GM19452 (cell line): ENCODE data around the gene LIAS.

Source experiments
- ATAC-seq: cut with Tn5 transposase; IDR thresholded peaks from one replicate; pipeline ENCODE4 v1.9.1; 2021; ENCODE audit not compliant: unreplicated experiment

Gene LIAS

DNA sequence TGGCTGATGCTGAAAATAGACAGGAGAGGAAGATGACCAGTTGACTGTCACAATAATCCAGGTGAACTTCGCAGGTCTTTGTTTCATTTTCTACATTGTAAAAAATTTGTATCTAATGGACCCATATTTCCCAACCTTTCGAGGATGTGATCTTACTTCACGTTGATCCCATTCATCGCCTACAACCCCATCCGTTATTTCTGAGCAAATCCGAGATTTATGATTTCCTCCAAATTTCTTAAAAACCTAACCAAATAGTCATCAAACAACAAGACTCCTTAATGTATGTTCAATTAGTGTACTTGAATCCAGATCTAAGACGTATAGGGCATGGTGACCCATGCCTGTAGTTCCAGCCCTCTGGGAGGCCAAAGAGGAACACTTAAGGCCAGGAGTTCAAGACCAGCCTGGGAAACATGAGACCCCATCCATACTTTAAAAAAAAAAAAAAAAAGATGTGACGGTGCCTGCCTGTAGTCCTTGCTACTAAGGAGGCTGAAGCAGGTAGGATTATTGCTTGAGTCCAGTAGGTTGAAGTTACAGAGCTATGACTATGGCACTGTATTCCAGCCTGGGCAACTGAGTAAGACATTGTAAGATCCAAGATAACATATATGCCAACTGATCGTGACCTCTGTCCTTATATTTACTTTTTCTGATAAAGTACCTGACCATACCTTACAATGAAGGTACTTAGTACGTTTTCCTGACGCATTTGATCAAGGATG lies 5.8 kb upstream of the LIAS start:
- no peak for ATAC-seq

DNA sequence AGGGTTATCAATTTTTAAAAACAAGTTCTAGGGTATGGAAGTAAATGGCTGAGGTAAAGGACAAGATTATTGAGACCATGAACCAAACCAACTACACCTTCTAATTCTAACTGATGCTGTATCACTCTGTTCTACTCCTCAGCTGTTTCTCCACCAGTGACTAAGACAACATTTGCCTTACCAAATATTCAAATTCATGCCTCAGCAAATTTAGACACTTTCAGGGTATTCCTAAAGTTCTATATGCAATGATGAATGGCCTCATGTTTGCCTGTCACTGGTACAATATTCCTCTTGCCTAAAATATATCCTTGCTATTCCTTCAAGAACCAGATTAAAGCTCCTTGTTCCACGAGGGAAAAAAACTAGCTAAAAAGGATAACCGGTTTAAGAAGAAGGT lies 5.1 kb upstream of the LIAS start:
- ATAC-seq = no peak

GRCh38 chr4:39455486-39455885 lies 3.4 kb upstream of the LIAS start:
- no peak for ATAC-seq

GRCh38 chr4:39456946-39457763 lies 1.7 kb upstream of the LIAS start:
- ATAC-seq = no peak

- ATAC-seq = peak; percentile 1
Measured at GRCh38 chr4:39458161-39458504, 723 bp upstream of the LIAS start.

GRCh38 chr4:39464886-39465501 lies 6.1 kb downstream of the LIAS start:
- no peak for ATAC-seq

DNA sequence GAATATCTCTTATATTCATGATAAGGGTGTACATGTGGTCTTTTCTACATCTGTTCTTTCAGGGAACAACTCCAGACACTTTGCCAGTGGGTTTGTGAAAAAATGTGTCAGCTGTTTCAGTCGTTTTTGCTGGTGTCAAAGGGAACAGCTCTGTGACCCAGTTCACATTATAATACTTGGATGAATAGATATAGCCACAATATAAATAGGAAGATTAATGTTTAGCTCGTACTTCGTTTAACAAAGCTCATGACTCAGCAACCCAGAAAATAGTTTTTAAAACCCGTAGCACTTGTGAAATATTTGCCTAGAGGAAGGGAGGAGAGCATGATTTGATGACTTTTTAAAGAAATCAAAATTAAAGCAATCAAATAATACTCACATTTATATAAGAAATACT lies 7.9 kb downstream of the LIAS start:
- no peak for ATAC-seq

- ATAC-seq = no peak
Measured at GRCh38 chr4:39467464-39467863, 8.6 kb downstream of the LIAS start.

- ATAC-seq = peak; percentile 90
Measured at GRCh38 chr4:39469429-39470077, 10.7 kb downstream of the LIAS start.

GRCh38 chr4:39470402-39470801 lies 11.5 kb downstream of the LIAS start:
- ATAC-seq = no peak

GRCh38 chr4:39472396-39472795 lies 13.5 kb downstream of the LIAS start:
- ATAC-seq = no peak

- no peak for ATAC-seq
Measured at GRCh38 chr4:39476187-39476895, 17.5 kb downstream of the LIAS start.

DNA sequence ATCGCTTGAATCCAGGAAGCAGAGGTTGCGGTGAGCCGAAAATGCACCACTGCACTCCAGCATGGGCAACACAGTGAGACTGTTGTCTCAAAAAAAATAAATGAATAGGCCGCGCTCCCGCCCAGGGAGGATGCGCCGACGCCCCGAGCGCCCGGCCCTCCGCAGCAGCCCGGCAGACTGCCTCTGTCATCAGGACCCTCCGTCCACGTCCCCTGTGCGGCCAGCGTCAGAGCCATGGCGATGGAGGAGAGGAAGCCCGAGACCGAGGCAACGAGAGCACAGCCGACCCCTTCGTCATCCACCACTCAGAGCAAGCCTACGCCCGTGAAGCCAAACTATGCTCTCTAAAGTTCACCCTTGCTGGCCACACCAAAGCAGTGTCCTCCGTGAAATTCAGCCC lies 21.4 kb downstream of the LIAS start:
- ATAC-seq = no peak

DNA sequence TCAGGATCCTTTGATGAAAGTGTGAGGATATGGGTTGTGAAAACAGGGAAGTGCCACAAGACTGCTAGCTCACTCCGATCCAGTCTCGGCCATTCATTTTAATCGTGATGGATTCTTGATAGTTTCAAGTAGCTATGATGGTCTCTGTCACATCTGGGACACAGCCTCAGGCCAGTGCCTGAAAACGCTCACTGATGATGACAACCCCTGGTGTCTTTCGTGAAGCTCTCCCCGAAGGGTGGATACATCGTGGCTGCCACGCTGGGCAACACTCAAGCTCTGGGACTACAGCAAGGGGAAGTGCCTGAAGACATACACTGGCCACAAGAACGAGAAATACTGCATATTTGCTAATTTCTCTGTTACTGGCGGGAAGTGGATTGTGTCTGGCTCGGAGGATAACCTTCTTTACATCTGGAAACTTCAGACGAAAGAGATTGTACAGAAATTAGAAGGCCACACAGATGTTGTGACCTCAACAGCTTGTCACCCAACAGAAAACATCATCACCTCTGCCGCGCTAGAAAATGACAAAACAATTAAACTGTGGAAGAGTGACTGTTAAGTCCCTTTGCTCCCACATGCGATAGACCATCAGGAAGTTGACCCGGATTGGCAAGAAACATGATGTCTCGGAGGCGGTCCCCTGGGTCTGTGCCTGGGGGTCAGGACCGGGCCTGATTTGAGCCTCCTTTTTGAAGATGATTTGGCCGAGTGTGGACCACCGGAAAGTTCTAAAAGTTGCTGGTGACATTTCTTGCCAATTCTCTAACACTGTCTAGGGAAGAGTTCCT lies 22.2 kb downstream of the LIAS start:
- no peak for ATAC-seq

DNA sequence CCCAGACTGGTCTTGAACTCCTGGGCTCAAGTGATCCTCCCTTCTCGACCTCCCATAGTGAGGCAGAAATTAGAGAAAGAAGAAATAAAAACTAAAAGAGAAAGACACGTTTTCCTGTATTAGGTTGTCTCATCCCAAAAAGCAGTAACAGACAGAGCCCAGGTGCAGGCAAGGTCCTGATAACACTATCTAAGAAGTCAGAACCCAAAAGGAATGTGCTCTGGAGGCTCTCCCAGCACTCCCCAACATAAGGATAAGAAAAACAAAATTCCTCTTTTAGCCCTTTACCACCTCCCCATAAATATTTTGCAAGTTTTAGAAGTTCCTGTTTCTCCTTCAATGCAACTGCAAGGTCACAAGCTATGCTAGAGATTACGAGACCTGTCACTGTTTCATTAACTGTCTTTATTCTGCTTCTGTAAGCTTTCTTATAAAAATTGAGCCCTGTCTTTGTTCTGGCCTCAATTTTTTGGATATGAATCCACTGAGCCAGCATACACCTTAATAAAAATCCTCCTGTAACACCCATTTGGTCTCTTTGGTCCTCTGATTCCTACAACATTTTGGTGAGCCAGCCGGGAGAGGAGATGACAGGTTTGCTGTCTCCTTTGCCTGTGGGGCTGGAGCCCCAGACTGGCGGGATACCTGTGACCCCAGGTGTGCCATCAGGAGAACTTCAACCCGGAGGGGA lies 25.9 kb downstream of the LIAS start:
- ATAC-seq = no peak

GRCh38 chr4:39486221-39486804 lies 27.5 kb downstream of the LIAS start:
- ATAC-seq = no peak

DNA sequence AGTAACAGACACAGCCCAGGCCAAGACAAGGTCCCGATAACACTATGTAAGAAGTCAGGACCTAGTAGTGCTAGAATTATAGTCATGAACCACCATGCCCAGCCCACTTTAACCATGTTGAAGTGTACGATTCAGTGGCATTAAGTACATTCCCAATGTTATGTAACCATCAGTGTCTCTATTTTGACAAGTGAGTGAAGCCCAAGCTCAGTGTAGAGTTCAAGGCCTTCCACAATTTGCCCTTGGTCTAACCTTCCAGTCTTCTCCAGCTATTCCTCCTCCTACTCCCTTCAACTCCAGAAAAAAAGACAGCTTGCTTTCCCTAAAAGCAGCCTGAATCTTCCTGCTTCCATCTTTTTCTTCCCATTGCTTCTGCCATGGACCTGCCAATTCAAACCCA lies 31.5 kb downstream of the LIAS start:
- no peak for ATAC-seq

DNA sequence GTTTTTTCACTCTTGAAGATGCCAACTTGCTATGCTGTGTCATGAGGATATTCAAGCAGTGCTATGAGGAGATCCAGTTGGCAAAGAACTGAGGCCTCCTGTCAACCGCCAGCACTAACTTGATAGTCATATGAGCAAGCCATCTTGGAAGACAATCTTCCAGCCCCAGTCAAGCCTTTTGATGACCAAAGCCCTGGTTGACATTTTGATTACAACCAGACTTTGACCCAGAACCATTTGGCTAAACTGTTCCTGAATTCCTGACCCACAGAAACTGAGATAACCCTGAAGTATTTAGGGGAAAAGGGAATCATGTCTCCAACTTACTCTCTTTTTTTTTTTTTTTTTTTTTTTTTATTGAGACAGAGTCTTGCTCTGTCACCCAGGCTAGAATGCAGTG lies 35.5 kb downstream of the LIAS start:
- ATAC-seq = no peak
